ENCODE results near the gene DSE. TPM values are rescaled to one million over a fixed set of nuclear protein-coding genes. Genes with fewer than 3 reads are reported as not detected.

Gene DSE
- total RNA-seq, 2 experiments from 2014 or later, result 8.3 to 8.6 TPM

DNA sequence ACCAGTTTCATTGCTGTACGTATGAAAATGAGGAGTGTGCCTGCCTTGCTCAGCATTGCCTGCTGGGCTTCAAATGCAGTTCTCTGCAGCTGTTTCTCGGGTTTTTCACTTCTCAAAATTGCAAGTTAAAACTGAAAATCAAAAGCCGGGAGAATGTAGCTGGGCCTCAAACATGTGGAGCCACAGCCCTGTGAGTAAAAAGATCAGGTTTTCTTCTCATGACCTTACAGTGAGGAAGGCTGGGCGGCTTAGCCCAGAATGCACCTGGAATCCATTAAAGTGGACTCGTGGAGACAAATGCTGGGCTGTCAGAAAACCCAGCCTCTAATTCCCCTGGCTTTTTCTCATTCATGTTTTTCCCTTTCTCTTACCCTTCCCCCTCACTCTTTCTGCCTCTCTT, 34.4 kb downstream of the DSE start:
- no peak overlapping the region for H3K4me3 Mint-ChIP-seq
- peaks cover 2% of the 10 kb centered on the region for H3K4me1 Mint-ChIP-seq (ENCODE audit: low read depth)
- peaks cover 1% of the 10 kb centered on the region for H3K27me3 Mint-ChIP-seq
- H3K27ac Mint-ChIP-seq, result no peak overlapping the region
- POLR2A ChIA-PET, result interaction anchor here (0.9 kb wide), 1 partner anchor 50 kb away, joined by 3 read pairs; no protein-coding TSS in a partner anchor
- CTCF ChIA-PET, result no interaction called here
- no peaks in the 10 kb centered on the region for H3K9me3 Mint-ChIP-seq
- H3K36me3 Mint-ChIP-seq, result no peaks in the 10 kb centered on the region
- intact Hi-C loops (cut with micrococcal nuclease), result no loop called here
- DNase-seq, result no peak

DNA sequence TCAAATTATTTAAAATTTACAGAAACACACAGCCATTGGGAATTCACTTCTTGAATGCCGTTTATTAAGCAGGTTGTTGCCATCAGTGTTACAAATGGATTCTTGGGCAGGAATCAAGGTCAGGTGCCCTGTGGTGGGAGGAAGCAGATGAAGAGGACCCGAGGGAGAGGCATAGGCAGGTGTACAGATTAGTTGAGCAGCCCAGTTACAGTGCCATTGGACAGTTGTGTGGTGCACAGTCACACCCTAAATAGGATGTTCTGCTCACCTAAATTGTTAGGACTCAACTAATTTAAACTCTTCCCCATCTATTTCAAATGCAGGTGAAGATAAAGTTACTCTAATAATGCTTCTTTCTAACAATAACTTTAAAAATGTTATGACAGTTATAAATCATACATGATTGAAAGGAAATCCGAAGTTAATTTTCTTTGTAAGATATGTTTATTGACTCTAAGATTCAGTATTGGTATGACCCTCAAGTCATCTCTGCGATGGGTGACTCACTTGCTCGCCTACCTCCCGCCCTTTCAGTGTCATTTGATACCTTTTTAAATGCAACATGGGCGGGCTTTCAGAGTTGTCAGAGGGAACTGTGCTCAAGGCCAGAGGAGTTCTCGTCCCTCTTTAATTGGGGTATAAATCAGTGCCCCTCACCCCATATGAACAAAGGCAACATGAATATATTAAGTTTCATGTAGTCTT, 35.1 kb downstream of the DSE start:
- Mint-ChIP-seq H3K4me1 (ENCODE audit: low read depth) (peaks cover 2% of the 10 kb centered on the region), H3K9me3 (no peaks in the 10 kb centered on the region), H3K27ac (no peak overlapping the region), H3K27me3 (peaks cover 1% of the 10 kb centered on the region), H3K36me3 (no peaks in the 10 kb centered on the region), H3K4me3 (no peak overlapping the region)
- CTCF ChIA-PET, result no interaction called here
- DNase-seq, result no peak
- POLR2A ChIA-PET, result no interaction called here
- intact Hi-C loops (cut with micrococcal nuclease), result no loop called here

DNA sequence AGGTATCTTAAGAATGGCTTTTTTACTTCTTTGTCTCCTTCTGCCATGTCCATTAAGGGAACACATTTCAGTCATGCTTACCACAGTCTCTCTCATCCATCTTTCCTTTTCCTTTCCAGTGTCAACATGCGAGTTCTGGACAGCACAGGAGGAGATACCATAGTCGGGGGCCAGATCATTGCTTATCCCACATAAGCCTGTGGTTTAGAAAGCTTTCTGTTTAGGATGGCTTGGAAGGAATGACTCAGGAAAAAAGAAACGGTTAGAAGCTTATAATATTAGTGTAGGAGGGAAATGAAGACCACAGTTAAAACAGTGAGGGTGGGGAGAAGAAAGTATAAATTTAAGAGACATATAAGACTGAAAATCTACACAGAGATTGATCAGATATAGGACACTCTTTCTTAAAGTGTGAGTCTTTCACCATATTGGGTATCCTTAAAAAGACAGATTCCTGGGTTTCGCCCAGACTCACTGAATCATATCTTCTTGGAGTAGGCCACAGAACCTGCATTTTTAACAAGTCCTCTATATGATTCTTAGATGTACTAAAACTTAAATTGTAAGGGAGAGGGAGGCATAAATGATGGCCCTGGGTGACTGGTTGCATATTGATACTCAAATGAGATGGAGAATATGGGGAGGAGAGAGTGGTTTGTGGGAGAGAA, 36.1 kb downstream of the DSE start:
- Mint-ChIP-seq H3K36me3 (no peaks in the 10 kb centered on the region), H3K27me3 (peaks cover 1% of the 10 kb centered on the region), H3K27ac (no peak overlapping the region), H3K4me3 (no peak overlapping the region), H3K9me3 (no peaks in the 10 kb centered on the region), H3K4me1 (ENCODE audit: low read depth) (peaks cover 2% of the 10 kb centered on the region)
- DNase-seq, result no peak
- ChIA-PET CTCF (no interaction called here), POLR2A (no interaction called here)
- intact Hi-C loops (cut with micrococcal nuclease), result no loop called here

DNA sequence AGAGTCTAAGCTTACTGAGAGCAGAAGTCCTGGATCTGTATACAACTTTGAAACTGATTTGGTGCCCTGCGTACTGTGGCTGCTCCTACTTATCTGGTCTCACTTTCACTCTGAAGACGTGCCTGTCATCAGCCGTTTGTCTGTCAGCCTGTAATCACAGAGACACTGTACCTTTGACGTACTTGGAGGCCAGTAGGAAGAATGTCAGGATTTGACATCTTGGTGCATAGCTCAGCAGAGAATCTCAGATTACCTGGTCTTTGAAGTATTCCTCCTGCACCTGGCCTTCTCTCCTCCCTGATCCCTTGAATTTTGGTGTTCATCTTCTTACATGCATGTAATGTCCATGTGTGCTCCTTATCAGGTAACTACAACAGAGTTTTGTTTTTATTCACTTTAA, 37.7 kb downstream of the DSE start:
- Mint-ChIP-seq H3K9me3 (no peaks in the 10 kb centered on the region), H3K27ac (no peak overlapping the region), H3K36me3 (no peaks in the 10 kb centered on the region), H3K4me1 (ENCODE audit: low read depth) (peaks cover 2% of the 10 kb centered on the region), H3K4me3 (no peak overlapping the region), H3K27me3 (peaks cover 1% of the 10 kb centered on the region)
- intact Hi-C loops (cut with micrococcal nuclease), result no loop called here
- ChIA-PET POLR2A (no interaction called here), CTCF (interaction anchor here (1.1 kb wide), 1 partner anchor 121 kb away, joined by 3 read pairs; no protein-coding TSS in a partner anchor)
- DNase-seq, result no peak

DNA sequence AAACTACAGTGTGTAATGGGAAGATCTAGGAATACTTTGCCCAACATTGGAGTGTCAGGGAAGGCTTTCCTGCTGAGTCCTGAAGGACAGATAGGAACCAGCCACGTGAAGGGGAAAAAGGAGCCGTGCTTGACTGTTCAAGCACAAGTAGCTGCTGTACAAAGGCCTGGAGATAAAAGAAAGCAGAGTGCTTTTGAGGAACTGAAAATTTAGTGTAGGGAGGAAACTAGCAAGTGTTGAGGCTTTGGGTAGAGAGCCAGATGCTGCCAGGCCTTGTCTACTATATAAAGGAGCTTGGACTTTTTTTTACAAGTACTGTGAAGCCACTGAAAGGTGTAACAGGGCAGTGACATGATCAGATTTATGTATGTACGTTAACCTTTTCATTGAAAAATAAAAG, 39.0 kb downstream of the DSE start:
- ChIA-PET POLR2A (no interaction called here), CTCF (no interaction called here)
- Mint-ChIP-seq H3K9me3 (no peaks in the 10 kb centered on the region), H3K36me3 (no peaks in the 10 kb centered on the region), H3K4me3 (no peak overlapping the region), H3K4me1 (ENCODE audit: low read depth) (peaks cover 2% of the 10 kb centered on the region), H3K27me3 (peaks cover 1% of the 10 kb centered on the region), H3K27ac (no peak overlapping the region)
- intact Hi-C loops (cut with micrococcal nuclease), result no loop called here
- no peak for DNase-seq

DNA sequence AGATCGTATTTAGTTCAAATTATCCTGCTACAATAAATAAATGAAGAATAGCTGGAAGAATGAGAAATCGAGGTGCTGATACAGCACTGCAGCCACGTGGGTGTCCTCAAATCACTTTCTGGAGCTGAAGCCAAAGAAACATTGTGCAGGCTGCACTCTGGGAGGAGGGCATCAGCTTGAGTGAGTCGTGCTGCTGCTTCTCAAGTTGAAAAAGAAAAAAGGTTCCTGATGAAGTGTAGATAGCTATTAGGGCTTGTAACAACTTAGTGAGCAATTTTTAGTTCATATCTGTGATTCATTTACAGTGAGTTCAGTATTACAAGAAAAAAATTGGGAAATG, 40.5 kb downstream of the DSE start:
- Mint-ChIP-seq H3K27me3 (no peaks in the 10 kb centered on the region), H3K4me1 (ENCODE audit: low read depth) (peaks cover 2% of the 10 kb centered on the region), H3K9me3 (no peaks in the 10 kb centered on the region), H3K4me3 (no peak overlapping the region), H3K27ac (no peak overlapping the region), H3K36me3 (no peaks in the 10 kb centered on the region)
- POLR2A ChIA-PET, result no interaction called here
- DNase-seq, result no peak
- CTCF ChIA-PET, result no interaction called here
- intact Hi-C loops (cut with micrococcal nuclease), result no loop called here

DNA sequence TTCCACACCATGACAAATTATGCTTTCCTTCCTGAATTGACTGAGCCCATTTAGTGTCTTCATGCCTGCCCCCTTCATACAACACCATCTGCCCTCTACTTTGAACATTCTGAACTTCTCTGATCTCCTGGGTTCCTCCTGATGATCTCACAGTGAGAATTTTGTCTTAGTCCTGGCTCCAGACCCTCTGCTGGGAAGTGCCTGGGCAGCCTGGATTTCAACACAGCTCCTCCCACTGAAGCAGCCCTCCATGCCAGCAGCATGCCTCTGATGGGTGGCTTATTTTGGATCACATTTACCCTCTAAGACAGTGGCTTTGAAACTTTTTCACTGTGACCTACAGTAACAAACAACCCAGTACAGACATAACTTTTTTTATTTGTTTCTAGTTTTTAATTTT, 41.5 kb downstream of the DSE start:
- Mint-ChIP-seq H3K4me3 (no peak overlapping the region), H3K27me3 (no peaks in the 10 kb centered on the region), H3K36me3 (no peaks in the 10 kb centered on the region), H3K27ac (no peak overlapping the region), H3K9me3 (no peaks in the 10 kb centered on the region), H3K4me1 (ENCODE audit: low read depth) (no peaks in the 10 kb centered on the region)
- intact Hi-C loops (cut with micrococcal nuclease), result no loop called here
- POLR2A ChIA-PET, result no interaction called here
- CTCF ChIA-PET, result no interaction called here
- DNase-seq, result no peak

DNA sequence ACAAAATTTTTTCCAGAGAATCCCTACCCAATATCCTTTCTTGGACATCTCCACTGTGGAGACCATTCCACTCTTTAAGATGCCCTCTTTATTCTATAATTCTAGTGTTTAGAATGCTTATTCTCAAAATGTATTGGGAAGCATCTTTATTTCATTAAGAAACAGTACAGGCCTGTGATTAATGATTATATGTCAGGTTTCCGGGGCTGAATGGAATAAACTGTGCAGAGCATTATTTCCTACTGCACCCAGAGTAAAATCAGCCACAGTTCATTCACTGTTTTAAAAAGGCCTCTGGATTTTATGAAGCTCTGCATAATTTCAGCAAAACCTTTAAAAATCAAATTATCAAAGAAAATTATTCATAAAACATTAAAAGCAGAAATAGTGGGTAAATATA, 42.6 kb downstream of the DSE start:
- POLR2A ChIA-PET, result no interaction called here
- H3K36me3 Mint-ChIP-seq, result no peaks in the 10 kb centered on the region
- DNase-seq, result no peak
- H3K4me1 Mint-ChIP-seq (ENCODE audit: low read depth), result no peaks in the 10 kb centered on the region
- intact Hi-C loops (cut with micrococcal nuclease), result no loop called here
- H3K9me3 Mint-ChIP-seq, result no peaks in the 10 kb centered on the region
- H3K27ac Mint-ChIP-seq, result no peak overlapping the region
- no peak overlapping the region for H3K4me3 Mint-ChIP-seq
- CTCF ChIA-PET, result no interaction called here
- no peaks in the 10 kb centered on the region for H3K27me3 Mint-ChIP-seq

DNA sequence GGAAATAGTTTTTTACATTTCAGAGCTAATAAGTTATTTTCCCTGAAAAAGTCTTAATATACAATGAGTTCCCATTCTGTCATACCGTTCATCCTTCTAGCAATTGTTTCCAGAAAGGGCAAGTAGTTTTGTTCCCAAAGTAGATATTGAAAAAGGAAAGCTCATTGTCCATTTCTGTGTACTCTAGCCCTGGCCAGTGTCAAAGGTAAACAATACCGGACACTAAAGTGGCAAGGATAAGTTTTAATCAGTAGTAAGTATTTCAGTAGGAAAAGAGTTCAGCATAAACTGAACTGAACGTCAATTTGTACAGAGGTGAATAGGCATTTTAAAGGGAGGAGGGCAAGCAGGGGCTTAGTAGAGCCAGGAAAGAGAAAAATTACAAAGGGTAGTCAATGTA, 46.9 kb downstream of the DSE start:
- DNase-seq, result no peak
- no peak overlapping the region for H3K27ac Mint-ChIP-seq
- H3K4me1 Mint-ChIP-seq (ENCODE audit: low read depth), result peaks cover 3% of the 10 kb centered on the region
- H3K4me3 Mint-ChIP-seq, result no peak overlapping the region
- ChIA-PET POLR2A (no interaction called here), CTCF (no interaction called here)
- no peaks in the 10 kb centered on the region for H3K27me3 Mint-ChIP-seq
- intact Hi-C loops (cut with micrococcal nuclease), result no loop called here
- H3K36me3 Mint-ChIP-seq, result no peaks in the 10 kb centered on the region
- no peaks in the 10 kb centered on the region for H3K9me3 Mint-ChIP-seq

DNA sequence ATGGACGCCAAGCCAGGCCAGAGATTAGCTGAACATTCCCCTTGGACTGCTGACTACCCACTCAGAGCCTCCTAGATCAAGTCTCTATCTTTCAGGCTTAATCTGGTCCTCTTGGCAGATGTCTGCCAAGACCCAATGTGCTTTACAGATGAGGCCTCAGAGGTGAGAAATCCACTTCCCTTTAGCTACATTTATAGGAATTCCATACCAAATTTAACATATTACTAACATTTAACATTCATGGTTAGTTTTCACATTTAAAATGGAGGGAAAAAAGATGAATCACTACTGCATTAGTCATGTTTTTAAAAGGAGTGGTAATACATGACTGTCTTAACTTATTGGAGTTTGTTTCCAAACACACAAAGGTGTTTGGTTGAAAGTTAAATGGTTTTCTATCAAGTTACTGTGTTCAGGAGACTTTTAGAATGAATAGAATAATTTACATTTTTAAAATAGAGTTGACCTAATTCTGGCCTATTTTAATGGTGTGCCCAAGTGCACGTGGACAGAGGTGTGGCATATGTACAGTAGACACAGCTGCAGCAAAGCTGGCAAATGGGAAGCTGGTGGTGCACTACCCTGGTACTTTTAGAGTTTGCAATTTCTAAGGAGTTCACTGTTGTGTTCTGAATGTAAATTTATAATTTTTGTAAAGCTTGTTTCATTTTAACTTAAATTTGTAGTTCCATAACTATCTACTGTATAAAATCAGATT, 48.5 kb downstream of the DSE start:
- no peaks in the 10 kb centered on the region for H3K9me3 Mint-ChIP-seq
- no peaks in the 10 kb centered on the region for H3K27me3 Mint-ChIP-seq
- ChIA-PET POLR2A (no interaction called here), CTCF (interaction anchor here (1.5 kb wide), 1 partner anchor 131 kb away, joined by 5 read pairs; no protein-coding TSS in a partner anchor)
- H3K4me3 Mint-ChIP-seq, result no peak overlapping the region
- peaks cover 3% of the 10 kb centered on the region for H3K4me1 Mint-ChIP-seq (ENCODE audit: low read depth)
- H3K27ac Mint-ChIP-seq, result no peak overlapping the region
- H3K36me3 Mint-ChIP-seq, result no peaks in the 10 kb centered on the region
- intact Hi-C loops (cut with micrococcal nuclease), result no loop called here
- no peak for DNase-seq

DNA sequence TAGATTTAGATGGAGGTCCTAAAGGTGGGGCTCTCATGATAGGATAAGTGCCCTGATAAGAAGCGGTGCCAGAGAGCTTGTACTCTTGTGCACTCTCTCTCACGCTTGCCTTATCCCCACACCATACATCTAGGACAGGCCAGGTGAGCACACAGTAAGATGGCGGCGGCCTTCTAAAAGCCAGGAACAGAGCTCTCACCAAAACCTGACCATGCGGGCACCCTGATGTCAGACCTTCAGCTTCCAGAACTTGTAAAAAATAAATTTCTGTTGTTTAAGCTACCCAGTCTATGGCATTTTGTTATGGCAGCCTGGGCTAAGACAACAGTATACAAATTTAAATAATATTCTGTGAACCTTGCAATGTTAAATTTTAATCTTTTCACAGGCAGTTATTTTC, 49.6 kb downstream of the DSE start:
- DNase-seq, result no peak
- peaks cover 3% of the 10 kb centered on the region for H3K4me1 Mint-ChIP-seq (ENCODE audit: low read depth)
- H3K27me3 Mint-ChIP-seq, result no peaks in the 10 kb centered on the region
- no peaks in the 10 kb centered on the region for H3K9me3 Mint-ChIP-seq
- POLR2A ChIA-PET, result no interaction called here
- intact Hi-C loops (cut with micrococcal nuclease), result no loop called here
- no peak overlapping the region for H3K27ac Mint-ChIP-seq
- CTCF ChIA-PET, result no interaction called here
- H3K36me3 Mint-ChIP-seq, result no peaks in the 10 kb centered on the region
- no peak overlapping the region for H3K4me3 Mint-ChIP-seq

DNA sequence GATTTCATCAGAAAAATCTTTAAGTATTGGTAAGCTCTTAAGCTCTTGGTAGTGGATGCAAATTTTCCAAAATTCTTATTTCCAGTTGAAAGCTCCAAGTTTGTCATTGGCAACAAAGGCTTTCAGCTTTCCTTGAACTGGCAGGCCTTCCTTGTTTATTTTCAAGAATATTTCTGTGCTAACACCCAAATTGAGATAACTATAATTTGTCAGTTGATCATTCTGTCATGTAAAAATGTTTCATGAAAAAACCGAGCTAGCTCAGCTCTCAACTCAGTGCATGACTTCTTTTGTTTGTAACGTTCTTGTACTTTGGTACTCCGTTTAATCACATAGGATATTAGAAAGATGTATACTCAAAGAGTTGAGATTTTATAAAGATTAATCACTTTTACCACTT, 51.5 kb downstream of the DSE start:
- ChIA-PET CTCF (no interaction called here), POLR2A (interaction anchor here (1.4 kb wide), 1 partner anchor 11 kb away, joined by 3 read pairs; no protein-coding TSS in a partner anchor)
- no peaks in the 10 kb centered on the region for H3K9me3 Mint-ChIP-seq
- H3K36me3 Mint-ChIP-seq, result no peaks in the 10 kb centered on the region
- DNase-seq, result no peak
- intact Hi-C loops (cut with micrococcal nuclease), result no loop called here
- H3K4me1 Mint-ChIP-seq (ENCODE audit: low read depth), result peaks cover 3% of the 10 kb centered on the region
- H3K27me3 Mint-ChIP-seq, result no peaks in the 10 kb centered on the region
- H3K27ac Mint-ChIP-seq, result no peak overlapping the region
- H3K4me3 Mint-ChIP-seq, result no peak overlapping the region

DNA sequence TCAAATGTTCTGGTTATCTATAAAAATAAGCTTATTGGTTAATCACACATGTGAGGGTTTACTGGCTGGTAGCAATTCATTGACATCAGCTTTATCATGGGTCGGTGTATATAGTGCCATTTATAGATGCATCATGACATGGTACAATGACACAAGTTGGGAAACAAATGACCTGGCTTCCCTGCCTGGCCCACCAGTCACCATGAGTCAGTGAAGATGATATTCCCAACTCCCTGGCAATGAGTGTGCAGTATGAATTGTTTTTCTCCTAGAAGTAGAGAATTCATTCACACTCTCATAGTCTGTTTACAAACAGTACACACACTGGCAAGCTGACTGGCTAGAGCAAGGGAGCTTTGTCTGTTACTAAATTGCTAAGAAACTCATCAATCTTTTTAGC, 53.3 kb downstream of the DSE start:
- Mint-ChIP-seq H3K4me1 (ENCODE audit: low read depth) (peaks cover 1% of the 10 kb centered on the region), H3K27me3 (no peaks in the 10 kb centered on the region), H3K36me3 (no peaks in the 10 kb centered on the region), H3K27ac (no peak overlapping the region), H3K4me3 (no peak overlapping the region), H3K9me3 (no peaks in the 10 kb centered on the region)
- no peak for DNase-seq
- ChIA-PET POLR2A (no interaction called here), CTCF (interaction anchor here (1.4 kb wide), 1 partner anchor 16 kb away, joined by 3 read pairs; no protein-coding TSS in a partner anchor)
- intact Hi-C loops (cut with micrococcal nuclease), result no loop called here

Measured in activated CD4-positive, alpha-beta memory T cell treated with anti-CD3 and anti-CD28 coated beads for 36 hours (primary cell).